Lower leg skin (tissue), 4 donors: ENCODE measurements around the gene AGBL1. TPM values are rescaled to one million over a fixed set of nuclear protein-coding genes. Genes with fewer than 3 reads are reported as not detected.
"Not testable (repeated sequence)": the region's sequence is repeated elsewhere in the genome, so short reads cannot be mapped to it uniquely, and the experiment has no call there.

Source experiments
- DNase-seq, 2 donors: peaks; one replicate each; pipeline ENCODE4 v3.0.0-alpha.2; 2019; ENCODE audit warnings: low spot score in 2 of 2
- H3K4me3 ChIP-seq: fragments of 200-600 bp; sonication (generic); 2 replicates; pipeline ENCODE4 v1.5.1; 2017; ENCODE audit warnings: mild to moderate bottlenecking, low read depth; ENCODE audit not compliant: poor library complexity, severe bottlenecking
- CTCF ChIP-seq, 3 donors: fragments of 450-650 bp; IDR thresholded peaks; one replicate each; pipeline ENCODE4 v1.5.1; 2016; ENCODE audit warnings: antibody characterized with exemption in 3 of 3, mild to moderate bottlenecking in 3 of 3, moderate library complexity in 2 of 3
- POLR2A ChIP-seq, 2 donors: fragments of 450-650 bp; IDR thresholded peaks; one replicate each; pipeline ENCODE4 v1.6.1; 2016 to 2017; ENCODE audit warnings: antibody characterized with exemption in 2 of 2, mild to moderate bottlenecking in 1 of 2, moderate library complexity in 1 of 2
- WGBS, 2 donors: methylation state at CpG; one replicate each; pipeline ENCODE4 v1.1.5; 2018; 5-methylcytosine and 5-hydroxymethylcytosine counted together
- intact Hi-C: fragments of 100-400 bp; cut with DNase I; formaldehyde crosslinking; loops from one replicate; pipeline ENCODE4 v1.15.0; 2023; ENCODE audit warnings: low total_unique reads
- total RNA-seq, 4 donors: library from RNA; depleted of rRNA; stranded (reverse); fragments of >200 nt; gene quantifications; one replicate each; pipeline ENCODE4 v1.1.0, GENCODE V29; 2016

The AGBL1 gene
- total RNA-seq, 4 donors from 2014 or later, result 0.13 to 0.91 TPM; not detected in 2

DNA sequence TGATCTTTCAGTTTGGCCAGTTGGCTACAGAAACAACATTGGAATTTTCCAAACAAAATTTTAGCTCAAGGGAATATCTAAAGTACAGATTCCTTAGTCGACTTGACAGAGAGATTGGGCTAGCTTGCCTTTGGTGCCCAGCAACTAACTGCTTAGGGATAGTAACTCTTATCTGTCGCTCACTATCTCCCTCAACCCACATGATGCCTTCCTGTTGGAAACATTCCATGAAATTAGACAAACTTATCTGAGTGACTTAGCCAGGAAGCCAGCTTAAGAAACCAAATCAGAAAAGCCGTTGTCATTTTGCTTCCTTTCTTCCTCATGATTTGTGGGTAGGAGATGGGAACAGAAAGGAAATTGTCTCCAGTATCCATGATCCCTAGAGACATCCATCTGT, 791.2 kb downstream of the AGBL1 start:
- no peak for DNase-seq
- intact Hi-C loops, result no loop called here
- no peak overlapping the region for H3K4me3 ChIP-seq
- no peak for TF ChIP-seq CTCF (IDR thresholded peaks at IDR 0.05)
- WGBS, 2 donors, result 65 to 70% methylated on average over 3 of the region's 3 CpGs

DNA sequence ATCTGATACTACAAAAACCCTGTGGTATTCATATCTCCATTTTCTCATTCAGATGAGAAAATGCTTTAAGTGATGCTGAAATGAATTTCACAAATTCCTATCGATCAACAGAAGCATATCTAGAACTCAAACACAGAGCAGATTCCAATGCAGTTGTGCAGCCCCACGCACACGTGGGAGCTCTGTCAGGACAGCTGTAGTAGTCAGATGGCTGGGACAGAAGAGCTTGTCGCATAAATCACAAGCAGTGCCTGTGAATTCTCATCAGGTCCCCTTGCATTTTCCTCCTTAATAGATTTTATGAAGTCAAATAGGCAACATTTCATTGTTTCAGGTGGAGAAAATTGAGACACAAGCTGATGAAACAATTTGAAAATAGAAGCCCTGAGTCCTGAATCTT, 792.3 kb downstream of the AGBL1 start:
- 60 to 65% methylated on average over 4 of the region's 4 CpGs for WGBS, 2 donors
- intact Hi-C loops, result no loop called here
- no peak overlapping the region for H3K4me3 ChIP-seq
- no peak for DNase-seq
- no peak for TF ChIP-seq CTCF (IDR thresholded peaks at IDR 0.05)
- no peak for TF ChIP-seq POLR2A (IDR thresholded peaks at IDR 0.05)

- TF ChIP-seq CTCF (IDR thresholded peaks at IDR 0.05), result no peak
- WGBS, 2 donors, result 89 to 92% methylated on average over 1 of the region's 1 CpG
- intact Hi-C loops, result no loop called here
- no peak overlapping the region for H3K4me3 ChIP-seq
- DNase-seq, result no peak
Measured at GRCh38 chr15:86872782-86873181, 793.1 kb downstream of the AGBL1 start.

DNA sequence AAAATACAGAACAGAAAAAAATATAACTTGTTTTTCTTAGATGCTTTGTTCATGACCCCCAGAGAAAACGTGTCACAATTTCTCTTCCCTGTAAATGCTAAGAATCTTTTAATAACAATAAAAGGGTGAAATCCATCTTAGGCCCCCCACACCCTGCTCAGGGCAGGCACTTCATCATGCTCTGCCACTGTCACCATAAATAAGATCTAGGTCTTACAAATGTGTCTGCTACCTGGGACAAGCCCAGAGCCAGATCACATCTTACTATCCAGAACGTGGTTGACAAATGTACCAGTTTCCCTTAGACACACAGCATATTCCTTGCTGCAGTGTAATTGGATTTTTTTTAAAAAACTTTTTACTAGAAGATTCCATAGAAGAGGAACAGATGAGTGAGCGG, 795.4 kb downstream of the AGBL1 start:
- WGBS, 2 donors, result 59 to 65% methylated on average over 3 of the region's 3 CpGs

DNA sequence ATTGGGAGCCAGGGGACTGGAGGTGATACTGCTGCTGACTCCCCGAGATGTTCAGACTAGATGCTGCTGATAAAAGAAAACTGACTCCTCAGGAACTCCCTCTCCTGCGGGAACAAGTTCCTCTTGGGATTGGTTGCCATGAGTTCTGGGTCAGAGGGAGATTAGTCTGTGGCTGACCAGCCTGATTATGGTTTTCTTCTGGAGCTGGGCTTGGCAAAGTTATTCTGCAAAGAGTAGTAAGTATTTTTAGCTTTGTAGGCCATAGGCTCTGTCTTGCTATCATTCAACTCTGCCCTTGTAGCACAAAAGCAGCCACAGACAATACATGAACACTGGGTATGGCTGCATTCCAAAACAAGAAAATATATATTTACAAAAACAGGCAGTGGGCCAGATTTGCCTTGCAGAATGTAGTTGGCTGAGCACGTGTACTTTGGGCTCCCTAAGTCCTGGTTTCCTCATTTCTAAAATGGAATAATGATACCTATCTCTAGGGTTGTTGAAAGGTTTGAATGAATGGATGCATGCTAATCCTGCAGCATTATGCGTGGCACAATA, 796.8 kb downstream of the AGBL1 start:
- no peak overlapping the region for H3K4me3 ChIP-seq
- DNase-seq, result no peak
- no peak for TF ChIP-seq POLR2A (IDR thresholded peaks at IDR 0.05)
- TF ChIP-seq CTCF (IDR thresholded peaks at IDR 0.05), result no peak
- intact Hi-C loops, result no loop called here
- WGBS, 2 donors, result 71 to 78% methylated on average over 4 of the region's 4 CpGs

More for the DNA sequence above, 795.4 kb downstream of the AGBL1 start:
- TF ChIP-seq CTCF (IDR thresholded peaks at IDR 0.05) (no peak), POLR2A (IDR thresholded peaks at IDR 0.05) (no peak)
- DNase-seq, result no peak
- intact Hi-C loops, result no loop called here
- H3K4me3 ChIP-seq, result no peak overlapping the region

DNA sequence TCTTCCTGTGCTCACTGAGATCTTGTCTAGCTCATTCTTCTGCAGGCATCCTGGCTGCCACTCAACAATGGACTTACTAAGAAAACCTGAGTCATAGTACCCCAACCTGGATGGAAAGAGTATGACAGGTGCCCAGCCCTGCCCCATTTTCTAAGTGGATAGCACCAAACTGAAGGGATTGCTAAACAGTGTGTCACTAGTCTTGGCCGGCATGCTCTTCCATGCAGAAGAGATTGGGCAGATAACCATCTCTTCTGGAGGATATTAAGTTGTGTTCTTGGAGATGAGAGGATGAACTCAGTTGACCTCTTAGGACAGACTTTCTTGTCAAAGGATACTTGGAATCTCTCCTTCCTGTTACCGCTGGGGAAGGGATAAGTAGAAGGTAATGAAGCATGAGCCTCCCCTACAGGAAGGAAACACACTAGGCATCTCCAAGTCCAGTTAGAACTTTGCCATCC, 797.5 kb downstream of the AGBL1 start:
- TF ChIP-seq POLR2A (IDR thresholded peaks at IDR 0.05) (no peak), CTCF (IDR thresholded peaks at IDR 0.05) (no peak)
- intact Hi-C loops, result no loop called here
- WGBS, 2 donors, result 57 to 59% methylated on average over 2 of the region's 2 CpGs
- no peak for DNase-seq
- no peak overlapping the region for H3K4me3 ChIP-seq

GRCh38 chr15:86878844-86879243, 799.2 kb downstream of the AGBL1 start:
- H3K4me3 ChIP-seq, intact Hi-C loops, DNase-seq: not testable (repeated sequence)
- WGBS, 2 donors, result 77 to 79% methylated on average over 3 of the region's 3 CpGs
